Urinary bladder (tissue), 4 donors: ENCODE results near the gene PPARA. TPM values are rescaled to one million over a fixed set of nuclear protein-coding genes. Genes with fewer than 3 reads are reported as not detected.

ENCODE experiments used
- DNase-seq: peaks from one replicate; pipeline ENCODE4 v3.0.0-alpha.2; 2015; ENCODE audit errors: extremely low spot score
- H3K27ac ChIP-seq: one replicate; pipeline ENCODE4 v1.5.1; 2013; ENCODE audit warnings: low read depth, mild to moderate bottlenecking, moderate library complexity
- H3K36me3 ChIP-seq: one replicate; pipeline ENCODE4 v1.6.1; 2013; ENCODE audit warnings: mild to moderate bottlenecking, moderate library complexity; ENCODE audit not compliant: insufficient read depth
- H3K4me1 ChIP-seq: one replicate; pipeline ENCODE4 v1.6.1; 2013; ENCODE audit warnings: mild to moderate bottlenecking, moderate library complexity; ENCODE audit not compliant: insufficient read depth
- H3K4me3 ChIP-seq: one replicate; pipeline ENCODE4 v1.5.1; 2013; ENCODE audit warnings: low read depth, low read length
- WGBS: extraction: QIAGEN DNeasy Blood & Tissue Kit; methylation state at CpG from one replicate; pipeline ENCODE4 v1.1.7; 2013; 5-methylcytosine and 5-hydroxymethylcytosine counted together
- polyA plus RNA-seq: library from polyadenylated mRNA; stranded (reverse); fragments of 200-250 nt; gene quantifications from one replicate; pipeline ENCODE4 v1.2.3, GENCODE V29; 2013
- total RNA-seq: library from RNA; depleted of rRNA; stranded (reverse); fragments of >200 nt; gene quantifications from one replicate; pipeline ENCODE4 v1.2.3, GENCODE V29; 2014
- donor health status: healthy with polysubstance abuse.
- donor health status: healthy.

PPARA gene
- total and polyA plus RNA-seq, 2 donors: 12.5 to 22.8 TPM

- H3K36me3 ChIP-seq: peaks cover 4% of the 10 kb centered on the region
These were observed 128.6 kb downstream of the PPARA start for GRCh38 chr22:46278656-46279645.

GRCh38 chr22:46280063-46280817, 129.9 kb downstream of the PPARA start:
- Histone ChIP-seq H3K27ac (no peak overlapping the region), H3K4me1 (no peaks in the 10 kb centered on the region), H3K36me3 (peaks cover 4% of the 10 kb centered on the region), H3K4me3 (no peak overlapping the region)
- no peak for DNase-seq
- 94% methylated on average over 12 of the region's 12 CpGs for WGBS

More at GRCh38 chr22:46278656-46279645, 128.6 kb downstream of the PPARA start:
- no peaks in the 10 kb centered on the region for H3K4me1 ChIP-seq
- 95% methylated on average over 22 of the region's 22 CpGs for WGBS
- no peak overlapping the region for H3K4me3 ChIP-seq
- H3K27ac ChIP-seq: no peak overlapping the region
- no peak for DNase-seq

GRCh38 chr22:46280999-46281623, 130.8 kb downstream of the PPARA start:
- Histone ChIP-seq H3K36me3 (peaks cover 4% of the 10 kb centered on the region), H3K27ac (no peak overlapping the region), H3K4me3 (no peak overlapping the region), H3K4me1 (no peaks in the 10 kb centered on the region)
- DNase-seq: no peak
- 78% methylated on average over 19 of the region's 19 CpGs for WGBS

- H3K27ac ChIP-seq: no peak overlapping the region
- WGBS: 95% methylated on average over 13 of the region's 13 CpGs
- H3K4me3 ChIP-seq: no peak overlapping the region
- no peak for DNase-seq
- H3K36me3 ChIP-seq: peaks cover 8% of the 10 kb centered on the region
- no peaks in the 10 kb centered on the region for H3K4me1 ChIP-seq
These were observed 131.7 kb downstream of the PPARA start for GRCh38 chr22:46281866-46282678.

- Histone ChIP-seq H3K4me1 (no peaks in the 10 kb centered on the region), H3K27ac (no peak overlapping the region), H3K36me3 (peaks cover 6% of the 10 kb centered on the region), H3K4me3 (no peak overlapping the region)
- 89% methylated on average over 3 of the region's 3 CpGs for WGBS
- no peak for DNase-seq
These were observed 135.7 kb downstream of the PPARA start for GRCh38 chr22:46286006-46286405.

- 91% methylated on average over 15 of the region's 15 CpGs for WGBS
- Histone ChIP-seq H3K4me3 (no peak overlapping the region), H3K36me3 (peaks cover 5% of the 10 kb centered on the region)
These were observed 136.9 kb downstream of the PPARA start for GRCh38 chr22:46286941-46287872.

GRCh38 chr22:46287873-46288751, 137.8 kb downstream of the PPARA start:
- no peaks in the 10 kb centered on the region for H3K4me1 ChIP-seq
- no peak overlapping the region for H3K4me3 ChIP-seq
- H3K36me3 ChIP-seq: peaks cover 4% of the 10 kb centered on the region
- no peak overlapping the region for H3K27ac ChIP-seq
- DNase-seq: no peak
- 75% methylated on average over 24 of the region's 24 CpGs for WGBS

More at GRCh38 chr22:46286941-46287872, 136.9 kb downstream of the PPARA start:
- no peak for DNase-seq
- no peak overlapping the region for H3K27ac ChIP-seq
- no peaks in the 10 kb centered on the region for H3K4me1 ChIP-seq

GRCh38 chr22:46288846-46289243, 138.5 kb downstream of the PPARA start:
- Histone ChIP-seq H3K36me3 (peaks cover 4% of the 10 kb centered on the region), H3K4me3 (no peak overlapping the region), H3K4me1 (no peaks in the 10 kb centered on the region), H3K27ac (no peak overlapping the region)
- no peak for DNase-seq
- WGBS: 89% methylated on average over 7 of the region's 7 CpGs

GRCh38 chr22:46289244-46289891, 139.0 kb downstream of the PPARA start:
- Histone ChIP-seq H3K36me3 (peaks cover 4% of the 10 kb centered on the region), H3K4me1 (no peaks in the 10 kb centered on the region), H3K27ac (no peak overlapping the region), H3K4me3 (no peak overlapping the region)
- DNase-seq: no peak
- WGBS: 89% methylated on average over 33 of the region's 33 CpGs

GRCh38 chr22:46290121-46290842, 140.0 kb downstream of the PPARA start:
- no peak for DNase-seq
- Histone ChIP-seq H3K27ac (no peak overlapping the region), H3K4me3 (no peak overlapping the region), H3K4me1 (no peaks in the 10 kb centered on the region), H3K36me3 (peaks cover 4% of the 10 kb centered on the region)
- 97% methylated on average over 17 of the region's 17 CpGs for WGBS
